OCI-LY1 (cell line): ENCODE data around the gene TUBA1B.

Source experiments
- EZH2 ChIP-seq: fragments of 200-600 bp; sonication (generic), shearing (Covaris generic); IDR thresholded peaks from 2 replicates; pipeline ENCODE4 v1.8.0; 2017; ENCODE audit warnings: borderline replicate concordance, mixed run types, mild to moderate bottlenecking, antibody characterized with exemption, low read length, moderate library complexity, mixed read lengths
- TF ChIP-seq, protein P1 (sequence below): fragments of 200-600 bp; sonication (generic), shearing (Covaris generic); IDR thresholded peaks from 2 replicates; pipeline ENCODE4 v1.5.1; 2017; ENCODE audit warnings: mild to moderate bottlenecking, antibody characterized with exemption, low read length, moderate library complexity, mixed read lengths

DNA sequence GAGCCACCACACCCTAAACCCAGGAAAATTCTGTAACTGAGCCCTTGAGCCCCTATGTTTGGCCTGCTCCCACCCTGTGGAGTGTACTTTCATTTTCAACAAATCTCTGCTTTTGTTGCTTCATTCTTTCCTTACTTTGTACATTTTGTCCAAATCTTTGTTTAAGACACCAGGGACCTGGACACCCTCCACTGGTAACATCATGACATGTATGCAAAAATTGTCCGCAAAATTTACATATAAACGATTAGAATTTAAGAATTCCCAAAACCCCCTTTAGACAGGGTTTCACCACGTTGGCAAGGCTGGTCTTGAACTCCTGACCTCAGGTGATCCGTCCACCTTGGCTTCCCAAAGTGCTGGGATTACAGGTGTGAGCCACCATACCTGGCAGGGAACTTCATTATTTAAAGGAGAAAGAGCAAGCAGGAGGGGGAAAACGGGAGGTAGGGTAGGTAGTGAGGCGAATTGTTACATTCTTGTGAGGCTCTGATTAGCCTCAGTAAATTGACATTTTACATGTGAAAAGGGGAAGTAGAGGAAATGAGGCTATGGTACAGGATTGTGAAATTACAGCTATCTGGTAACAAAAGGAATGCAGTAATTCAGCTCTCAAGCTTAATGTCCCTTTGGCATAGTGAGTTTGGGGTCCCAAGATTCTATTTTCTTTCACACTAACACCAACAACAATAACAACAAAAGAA is 30.0 kb upstream of the TUBA1B start:
- TF ChIP-seq, protein P1, sequence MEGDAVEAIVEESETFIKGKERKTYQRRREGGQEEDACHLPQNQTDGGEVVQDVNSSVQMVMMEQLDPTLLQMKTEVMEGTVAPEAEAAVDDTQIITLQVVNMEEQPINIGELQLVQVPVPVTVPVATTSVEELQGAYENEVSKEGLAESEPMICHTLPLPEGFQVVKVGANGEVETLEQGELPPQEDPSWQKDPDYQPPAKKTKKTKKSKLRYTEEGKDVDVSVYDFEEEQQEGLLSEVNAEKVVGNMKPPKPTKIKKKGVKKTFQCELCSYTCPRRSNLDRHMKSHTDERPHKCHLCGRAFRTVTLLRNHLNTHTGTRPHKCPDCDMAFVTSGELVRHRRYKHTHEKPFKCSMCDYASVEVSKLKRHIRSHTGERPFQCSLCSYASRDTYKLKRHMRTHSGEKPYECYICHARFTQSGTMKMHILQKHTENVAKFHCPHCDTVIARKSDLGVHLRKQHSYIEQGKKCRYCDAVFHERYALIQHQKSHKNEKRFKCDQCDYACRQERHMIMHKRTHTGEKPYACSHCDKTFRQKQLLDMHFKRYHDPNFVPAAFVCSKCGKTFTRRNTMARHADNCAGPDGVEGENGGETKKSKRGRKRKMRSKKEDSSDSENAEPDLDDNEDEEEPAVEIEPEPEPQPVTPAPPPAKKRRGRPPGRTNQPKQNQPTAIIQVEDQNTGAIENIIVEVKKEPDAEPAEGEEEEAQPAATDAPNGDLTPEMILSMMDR, result no peak
- no peak for TF ChIP-seq EZH2
